Measurements from ENCODE around the gene CLPSL2.
A peak's percentile ranks its signal among the peaks of the same experiment; 100 is the strongest.

CLPSL2 gene

GRCh38 chr6:35747877-35748276 lies 28.5 kb upstream of the CLPSL2 start:
- no peak for DNase-seq

DNA sequence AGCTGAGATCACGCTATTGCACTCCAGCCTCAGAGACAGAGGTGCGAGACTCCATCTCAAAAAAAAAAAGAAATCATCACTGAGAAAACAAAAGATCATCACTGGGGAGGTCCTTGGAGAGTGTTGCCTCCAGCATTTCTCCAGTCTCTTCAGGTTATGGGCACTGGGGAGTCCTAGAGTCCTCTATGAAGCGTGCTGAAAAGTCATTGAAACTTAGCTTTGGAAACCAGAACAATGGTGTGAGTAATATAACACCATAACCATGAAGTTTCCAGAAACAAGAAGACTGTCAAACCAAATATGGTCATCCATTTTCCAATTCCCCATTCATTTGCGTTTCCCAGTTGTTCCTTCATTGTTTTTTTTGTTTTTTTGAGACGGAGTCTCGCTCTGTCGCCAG lies 25.8 kb upstream of the CLPSL2 start:
- no peak for DNase-seq

DNA sequence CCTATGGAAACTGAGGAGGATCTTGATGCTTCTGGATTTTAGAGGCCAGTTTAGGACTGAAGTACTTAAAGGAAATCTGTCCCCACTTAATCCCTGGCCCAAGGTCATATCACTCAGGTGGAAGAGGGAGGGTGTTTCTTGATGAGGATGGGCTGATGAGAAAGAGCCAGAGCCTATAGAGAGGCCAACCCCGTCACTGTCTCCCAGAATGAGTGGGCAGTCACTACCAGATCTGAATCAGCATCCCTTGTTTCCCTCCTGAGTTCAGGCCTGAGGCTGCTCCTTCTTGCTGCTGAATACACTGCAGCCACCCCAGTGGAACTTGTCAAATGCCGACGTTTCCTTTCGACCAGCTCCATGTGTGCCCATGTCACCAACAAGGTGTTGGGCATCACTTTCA lies 24.8 kb upstream of the CLPSL2 start:
- DNase-seq: no peak

GRCh38 chr6:35752330-35752729 lies 24.1 kb upstream of the CLPSL2 start:
- no peak for DNase-seq

DNA sequence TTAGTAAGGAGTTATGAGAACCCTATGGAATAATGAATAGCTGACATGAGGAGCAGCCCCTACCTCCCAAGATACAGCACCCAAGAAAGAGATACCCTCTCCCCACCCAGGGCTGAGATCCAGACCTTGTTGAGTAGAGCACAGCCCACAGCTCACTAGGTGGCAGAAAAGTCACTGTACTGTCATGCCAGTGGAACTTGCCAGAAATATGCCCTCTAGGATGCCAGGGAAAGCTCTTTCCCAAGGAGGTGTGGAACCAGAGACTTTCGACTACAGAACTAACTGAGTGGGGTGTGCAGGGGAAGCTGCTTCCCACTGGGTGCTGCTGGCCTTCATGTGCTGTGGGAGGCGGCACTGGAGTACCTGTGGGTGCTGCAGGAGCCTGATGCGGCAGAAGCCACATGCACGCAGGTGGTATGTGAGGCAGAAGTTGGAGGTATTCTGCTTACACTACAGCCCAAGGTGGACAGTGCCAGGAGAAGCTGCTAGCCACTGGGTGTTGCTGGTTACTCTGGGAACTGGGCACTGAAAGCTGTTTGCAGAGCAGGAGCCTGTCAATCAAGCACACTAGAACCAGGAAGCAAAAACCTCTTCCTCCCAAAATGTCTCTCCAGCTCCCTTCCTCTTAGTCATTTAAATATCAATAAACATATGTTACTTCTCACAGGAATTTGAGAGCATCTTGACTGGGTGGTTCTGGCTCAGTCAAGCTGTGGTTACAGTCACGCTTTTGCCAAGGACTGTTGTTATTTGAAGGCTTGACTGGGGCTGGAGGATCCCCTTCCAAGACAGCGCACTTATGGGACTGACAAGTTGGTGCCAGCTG lies 21.7 kb upstream of the CLPSL2 start:
- DNase-seq: no peak

DNA sequence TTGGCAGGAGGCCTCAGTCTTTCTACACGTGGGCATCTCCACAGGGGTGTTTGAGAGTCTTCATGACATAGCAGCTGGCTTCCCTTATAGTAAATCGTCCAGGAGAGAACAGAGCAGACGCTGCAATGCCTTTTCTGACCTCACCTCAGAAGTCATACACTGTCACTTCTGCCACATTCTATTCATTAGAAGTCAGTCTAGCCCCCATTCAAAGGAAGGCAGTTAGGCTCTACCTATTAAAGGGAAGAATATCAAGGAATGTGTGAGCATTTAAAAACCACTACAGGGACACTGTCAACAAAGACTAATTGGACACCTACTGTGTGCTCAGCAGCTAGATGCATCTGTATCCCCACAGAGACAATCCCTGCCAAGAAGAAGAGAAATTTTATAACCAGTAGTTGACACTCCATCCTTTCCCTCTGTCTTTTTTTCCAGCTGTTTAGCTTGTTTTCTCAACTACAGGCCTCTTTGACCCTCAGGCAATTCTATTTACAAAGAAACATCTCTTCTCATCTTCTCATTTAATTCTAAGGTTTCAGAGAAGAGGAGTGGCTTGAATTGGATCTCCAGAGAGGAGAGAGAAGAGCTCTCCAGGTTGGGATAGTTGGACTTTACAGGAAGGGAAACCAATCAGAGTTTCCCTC lies 21.0 kb upstream of the CLPSL2 start:
- DNase-seq: no peak

DNA sequence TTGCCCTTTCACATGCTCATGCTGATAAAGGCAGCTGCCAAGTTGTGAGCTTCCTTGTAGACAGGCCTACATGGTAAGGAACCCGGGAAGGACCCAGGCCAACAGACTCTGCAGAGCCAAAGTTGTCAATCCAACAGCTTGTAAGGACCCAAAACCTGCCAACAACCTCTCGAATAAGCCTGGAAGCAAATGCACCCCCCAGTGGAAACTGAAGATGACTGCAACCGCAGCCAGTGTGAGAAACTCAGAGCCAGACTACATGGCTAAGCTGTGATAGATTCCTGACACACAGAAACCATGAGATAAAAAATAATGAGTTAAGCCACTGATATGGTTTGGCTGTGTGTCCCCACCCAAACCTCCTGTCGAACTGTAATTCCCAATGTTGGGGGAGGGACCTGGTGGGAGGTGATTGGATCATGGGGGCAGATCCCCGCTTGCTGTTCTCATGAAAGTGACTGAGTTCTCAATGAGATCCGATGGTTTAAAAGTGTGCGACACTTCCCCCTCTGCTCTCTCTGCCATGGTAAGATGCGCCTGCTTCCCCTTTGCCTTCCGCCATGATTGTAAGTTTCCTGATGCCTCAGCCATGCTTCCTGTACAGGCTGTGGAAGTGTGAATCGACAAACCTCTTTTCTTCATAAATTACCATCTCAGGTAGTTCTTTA lies 18.8 kb upstream of the CLPSL2 start:
- peak; percentile 18 to 63 for DNase-seq

GRCh38 chr6:35759426-35759825 lies 17.0 kb upstream of the CLPSL2 start:
- DNase-seq: no peak

GRCh38 chr6:35765739-35766138 lies 10.7 kb upstream of the CLPSL2 start:
- no peak for DNase-seq

- no peak for DNase-seq
Observed at GRCh38 chr6:35769211-35769610, 7.2 kb upstream of the CLPSL2 start.

- no peak for DNase-seq
Observed at GRCh38 chr6:35771343-35771627, 5.1 kb upstream of the CLPSL2 start.

- DNase-seq: no peak
Observed at GRCh38 chr6:35774116-35774794, 2.1 kb upstream of the CLPSL2 start.

- no peak for DNase-seq
Observed at GRCh38 chr6:35775031-35775430, 1.4 kb upstream of the CLPSL2 start.

DNA sequence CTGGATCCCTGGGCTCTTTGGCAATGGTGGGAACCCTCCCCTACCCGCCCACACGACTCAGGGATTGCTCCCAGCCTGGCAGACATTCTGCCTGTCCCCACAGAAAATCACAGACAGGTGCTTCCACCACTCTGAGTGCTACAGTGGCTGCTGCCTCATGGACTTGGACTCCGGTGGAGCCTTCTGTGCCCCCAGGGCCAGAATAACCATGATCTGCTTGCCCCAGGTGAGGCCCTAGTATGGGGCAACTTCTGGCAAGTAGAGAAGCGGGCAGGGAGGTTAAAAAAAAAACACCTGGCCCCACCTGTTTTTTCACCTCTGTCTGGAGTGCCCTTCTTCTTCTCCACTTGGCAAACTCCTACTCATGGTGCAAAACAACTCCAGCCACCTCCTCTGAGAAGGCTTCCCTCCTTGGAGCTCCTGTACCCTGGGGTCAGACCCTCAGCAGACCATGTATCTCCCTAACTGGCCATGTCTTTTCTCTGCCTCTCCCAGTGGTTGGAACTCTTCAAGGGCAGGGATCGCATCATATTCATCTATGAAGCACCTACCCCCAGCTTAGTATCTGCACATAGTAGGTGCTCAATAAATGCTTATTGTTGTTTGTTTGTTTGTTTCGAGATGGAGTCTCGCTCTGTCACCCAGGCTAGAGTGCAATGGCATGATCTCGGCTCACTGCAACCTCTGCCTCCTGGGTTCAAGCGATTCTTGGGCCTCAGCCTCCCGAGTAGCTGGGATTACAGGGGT lies 1.1 kb downstream of the CLPSL2 start:
- no peak for DNase-seq

DNA sequence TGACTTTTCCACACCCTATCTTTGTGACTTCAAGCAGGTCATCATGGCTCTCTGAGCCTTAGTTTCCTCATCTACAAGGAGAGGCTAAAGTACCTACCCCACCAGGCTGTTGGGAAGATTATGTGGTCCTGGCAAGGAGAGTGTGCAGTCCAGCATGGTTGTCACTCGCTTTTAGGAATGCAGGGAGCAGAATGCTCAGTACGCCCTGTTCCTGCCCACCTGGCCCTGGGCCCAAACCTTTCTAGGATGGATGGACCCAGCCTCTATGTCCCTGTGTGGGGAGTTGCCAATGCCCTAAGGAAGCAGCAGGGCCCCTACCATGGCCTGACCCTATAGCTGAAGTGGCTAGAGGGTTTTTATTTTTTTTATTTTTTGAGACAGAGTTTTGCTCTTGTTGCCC lies 2.0 kb downstream of the CLPSL2 start:
- DNase-seq: no peak

- DNase-seq: no peak
Observed at GRCh38 chr6:35780719-35781118, 4.3 kb downstream of the CLPSL2 start, which contains the start of gene CLPSL1. TSS of gene CLPSL1 (plus strand) at chr6:35781019. CDS start at chr6:35781111, 92 bp downstream.

- DNase-seq: no peak
Observed at GRCh38 chr6:35781290-35781689, 4.9 kb downstream of the CLPSL2 start.

DNA sequence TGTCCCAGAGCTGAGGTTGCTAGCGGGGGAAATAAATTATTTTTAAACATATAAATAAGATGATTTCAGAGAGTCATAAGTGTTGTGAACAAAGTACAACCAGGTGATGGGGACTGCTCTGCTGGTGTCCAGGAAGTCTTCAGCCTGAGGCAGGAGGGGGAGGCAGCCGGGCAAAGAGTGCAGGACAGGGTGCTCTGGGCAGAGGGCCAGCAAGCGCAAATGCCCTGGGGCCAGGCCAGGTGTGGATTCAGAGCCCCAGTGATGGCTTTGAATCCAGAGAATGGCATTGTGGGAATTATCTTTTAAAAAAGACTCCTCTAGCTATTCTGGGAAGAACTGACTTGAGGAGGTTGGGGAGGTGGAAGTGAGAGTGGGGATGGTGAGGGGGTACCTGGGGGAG lies 6.0 kb downstream of the CLPSL2 start:
- no peak for DNase-seq

GRCh38 chr6:35784200-35784599 lies 7.8 kb downstream of the CLPSL2 start:
- DNase-seq: no peak

DNA sequence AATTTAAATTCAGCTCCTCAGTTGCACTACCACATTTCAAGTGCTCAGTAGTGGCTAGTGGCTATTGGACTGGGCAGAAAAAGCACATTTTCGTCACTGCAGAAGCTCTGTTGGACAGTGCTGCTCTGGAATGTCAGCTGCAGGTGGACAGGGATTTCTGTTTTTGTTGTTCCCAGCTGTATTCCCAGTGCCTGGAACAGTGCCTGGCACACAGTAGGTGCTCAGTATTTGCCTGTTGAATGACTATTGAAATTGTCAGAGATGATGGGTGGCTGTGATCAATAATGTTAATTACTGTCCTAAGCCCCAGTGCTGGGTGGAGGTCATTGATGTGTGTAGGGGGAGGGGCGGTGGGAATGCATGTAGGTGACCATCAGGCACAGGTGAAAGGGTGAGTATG lies 9.9 kb downstream of the CLPSL2 start:
- DNase-seq: no peak

DNA sequence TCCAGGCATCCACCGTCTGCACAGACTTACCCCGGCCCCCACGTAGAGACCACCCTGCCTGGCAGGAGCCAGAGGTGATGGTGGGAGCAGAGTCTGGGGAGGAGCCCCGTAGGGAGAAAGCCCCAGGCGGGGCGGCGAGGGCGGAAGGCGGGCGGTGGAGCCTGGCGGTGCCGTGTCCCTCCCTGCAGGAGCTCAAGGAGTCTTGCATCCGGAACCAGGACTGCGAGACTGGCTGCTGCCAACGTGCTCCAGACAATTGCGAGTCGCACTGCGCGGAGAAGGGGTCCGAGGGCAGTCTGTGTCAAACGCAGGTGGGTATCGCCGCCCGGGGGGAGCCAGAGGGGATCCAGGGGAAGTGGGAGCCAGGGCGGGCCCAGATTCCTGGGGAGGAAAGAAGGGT lies 10.4 kb downstream of the CLPSL2 start:
- no peak for DNase-seq

GRCh38 chr6:35787266-35788218 lies 11.1 kb downstream of the CLPSL2 start:
- peak in 1 of 2 experiments; percentile 54 for DNase-seq

Data from NCI-H526 (cell line).